ENCODE measurements around the gene DYNAP.

The DYNAP gene

GRCh38 chr18:54641734-54642133 is 50.7 kb downstream of the DYNAP start:
- DNase-seq, result no peak

GRCh38 chr18:54647176-54647575 is 56.1 kb downstream of the DYNAP start:
- no peak for DNase-seq
